ENCODE measurements around the gene SVIL.
"Not testable (repeated sequence)": the region's sequence is repeated elsewhere in the genome, so short reads cannot be mapped to it uniquely, and the experiment has no call there.

SVIL gene

DNA sequence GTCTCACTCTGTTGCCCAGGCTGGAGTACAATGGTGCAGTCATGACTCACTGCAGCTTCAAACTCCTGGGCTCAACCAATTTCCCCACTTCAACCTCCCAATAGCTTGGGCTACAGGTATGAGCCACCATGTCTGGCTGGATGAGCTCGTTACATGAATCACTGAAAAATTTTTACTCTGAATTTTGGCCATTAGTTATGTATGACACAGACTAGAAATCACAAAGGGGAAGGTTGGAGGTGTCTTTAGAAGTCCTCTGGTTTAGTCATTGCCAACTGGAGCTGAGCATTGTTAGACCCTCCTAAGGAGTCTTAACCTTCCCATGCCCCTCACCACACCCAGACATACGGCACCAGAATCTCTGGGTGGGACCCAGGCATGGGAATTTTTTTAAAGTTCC, 34.7 kb downstream of the SVIL start:
- DNase-seq, result no peak

DNA sequence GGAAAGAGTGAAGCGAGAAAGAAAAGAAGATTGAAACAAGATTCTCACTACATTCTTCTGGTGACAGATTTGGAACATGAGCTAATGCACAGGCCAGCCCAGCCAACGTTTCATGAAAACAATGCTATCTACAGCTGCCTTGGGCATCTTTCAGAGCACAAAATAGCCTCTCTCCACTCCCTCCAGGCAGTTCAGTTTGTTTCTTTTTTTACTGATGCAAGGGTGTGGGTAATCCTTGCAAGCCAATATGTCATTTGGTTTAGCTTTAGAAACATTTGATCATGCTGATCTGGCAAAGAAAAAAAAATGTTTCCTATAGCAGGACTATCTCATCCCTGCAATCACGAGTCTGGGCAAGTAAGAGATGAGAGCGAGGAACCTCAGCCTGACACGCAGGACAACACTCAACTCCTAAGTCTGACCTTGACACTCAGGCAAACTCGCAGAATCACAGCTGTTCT, 35.9 kb downstream of the SVIL start:
- DNase-seq, result no peak

DNA sequence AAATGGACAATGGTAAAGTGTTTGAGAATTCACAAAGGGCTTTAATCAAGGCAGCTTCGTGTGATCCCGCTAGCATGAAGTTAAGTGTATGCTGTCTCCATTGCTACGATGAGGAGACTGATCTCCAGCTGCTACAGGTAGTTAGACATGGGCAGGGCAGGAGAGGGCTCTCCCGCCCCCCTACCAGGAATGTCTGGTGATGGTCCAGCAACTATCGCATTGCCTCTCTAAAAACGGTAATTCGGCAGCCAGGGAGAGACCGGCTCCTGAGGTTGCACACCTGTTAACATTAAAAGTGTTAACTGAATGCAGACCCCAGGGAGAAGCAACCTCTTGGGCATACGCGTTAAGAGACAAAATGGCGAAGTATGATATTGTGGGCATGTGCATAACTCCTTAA, 37.9 kb downstream of the SVIL start:
- no peak for DNase-seq

- DNase-seq, result no peak
Observed at GRCh38 chr10:29596356-29596755, 38.4 kb downstream of the SVIL start.

- no peak for DNase-seq
Observed at GRCh38 chr10:29595636-29596225, 39.0 kb downstream of the SVIL start.

GRCh38 chr10:29595146-29595545, 39.6 kb downstream of the SVIL start:
- DNase-seq, result no peak

DNA sequence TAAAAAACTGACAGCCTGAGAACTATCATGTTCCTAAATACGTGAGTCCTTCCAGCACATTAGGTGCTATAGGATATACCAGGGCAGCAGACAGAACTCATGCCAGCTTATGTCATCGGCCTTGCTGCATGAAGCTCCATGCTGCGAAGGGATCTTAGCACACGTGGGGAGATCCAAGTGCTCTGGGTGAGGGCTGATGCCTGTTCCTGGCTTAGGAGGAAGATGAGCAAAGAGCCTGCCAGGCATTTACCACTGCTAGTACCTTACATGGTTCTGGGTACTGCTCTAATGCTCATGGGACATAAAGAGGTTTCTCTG, 43.2 kb downstream of the SVIL start:
- DNase-seq, result no peak

- no peak for DNase-seq
Observed at GRCh38 chr10:29590915-29591650, 43.7 kb downstream of the SVIL start.

DNA sequence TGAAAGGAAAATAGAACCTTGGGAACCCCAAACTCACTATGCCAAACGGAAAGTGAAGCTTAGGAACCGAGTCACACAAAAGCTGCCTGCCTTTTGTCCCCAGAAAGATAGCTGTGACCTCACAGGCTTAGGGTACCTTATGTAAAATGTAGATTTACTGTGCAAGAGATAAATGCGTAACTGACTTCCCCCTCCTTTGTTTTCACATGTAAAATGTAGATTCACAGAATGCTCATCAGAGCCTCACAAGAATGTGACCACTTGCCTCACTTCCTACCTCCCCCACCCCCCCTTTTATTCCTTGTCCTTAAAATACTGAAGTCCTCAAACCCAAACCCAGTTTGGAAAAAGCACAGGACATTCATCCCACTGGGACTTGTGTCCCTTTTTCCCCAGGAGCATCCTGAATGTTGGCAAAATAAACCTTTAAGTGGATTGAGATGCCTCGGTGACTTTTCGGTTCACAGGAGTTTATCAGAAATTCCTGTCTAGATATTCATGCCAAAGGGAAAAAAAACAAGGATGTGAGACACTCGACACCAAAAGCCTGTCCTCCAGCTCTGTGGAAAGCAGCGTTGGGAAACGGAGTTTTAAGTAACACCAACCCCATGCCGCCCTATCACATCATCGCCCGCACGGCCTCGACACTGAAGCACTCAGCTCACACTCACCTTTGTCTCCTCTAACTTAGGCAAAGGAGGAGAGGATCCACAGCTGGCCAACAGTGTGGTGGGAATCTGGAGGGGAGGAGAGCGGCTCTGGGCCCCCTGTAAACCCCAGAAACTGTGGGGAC, 45.9 kb downstream of the SVIL start:
- DNase-seq, result no peak

GRCh38 chr10:29587750-29588628, 46.8 kb downstream of the SVIL start:
- DNase-seq, result not testable (repeated sequence)

DNA sequence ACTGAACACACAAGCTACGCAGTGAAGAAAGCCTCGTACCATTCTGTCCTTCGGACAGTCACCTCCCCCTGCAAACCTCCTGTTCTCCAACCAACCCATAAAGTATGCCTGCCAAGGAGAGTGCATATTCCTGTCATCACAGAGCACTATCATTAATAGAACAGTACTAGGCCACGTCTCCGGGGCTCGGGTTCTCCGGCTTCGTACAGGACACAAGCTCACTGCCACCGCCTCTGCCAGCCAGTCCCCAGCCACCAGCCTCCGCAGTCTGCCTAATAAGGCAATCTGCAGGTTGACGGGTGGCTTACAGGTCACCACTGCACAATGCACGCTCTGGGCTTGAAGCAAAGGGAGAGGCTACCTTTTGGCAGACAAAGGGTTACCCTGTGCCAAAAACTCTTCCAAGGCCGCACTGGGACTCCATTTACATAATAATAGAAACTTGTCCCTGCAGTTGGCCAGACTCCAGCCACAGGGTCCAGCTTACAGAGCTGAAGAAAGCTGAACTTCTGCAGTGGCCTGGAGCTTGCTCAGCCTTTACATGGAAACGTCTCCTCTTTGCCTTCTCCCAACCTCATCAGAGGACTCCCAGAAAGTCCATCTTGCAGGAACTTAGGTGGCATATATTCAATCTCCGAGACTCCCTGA, 47.5 kb downstream of the SVIL start:
- not testable (repeated sequence) for DNase-seq

DNA sequence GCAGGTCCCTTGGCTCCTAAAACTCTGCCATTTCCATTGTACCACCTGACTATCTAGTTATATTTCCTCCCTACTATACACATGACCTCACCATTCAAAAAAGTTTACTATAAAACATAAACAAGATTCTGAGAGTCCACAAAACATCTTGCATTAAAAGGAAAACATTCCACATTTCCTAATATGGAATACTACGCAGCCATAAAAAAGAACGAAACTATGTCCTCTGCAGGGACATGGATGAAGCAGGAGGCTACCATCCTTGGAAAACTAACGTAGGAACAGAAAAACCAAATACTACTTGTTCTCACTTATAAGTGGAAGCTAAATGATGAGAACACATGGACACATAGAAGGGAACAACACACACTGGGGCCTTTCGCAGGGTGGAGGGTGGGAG, 48.3 kb downstream of the SVIL start:
- DNase-seq, result no peak

DNA sequence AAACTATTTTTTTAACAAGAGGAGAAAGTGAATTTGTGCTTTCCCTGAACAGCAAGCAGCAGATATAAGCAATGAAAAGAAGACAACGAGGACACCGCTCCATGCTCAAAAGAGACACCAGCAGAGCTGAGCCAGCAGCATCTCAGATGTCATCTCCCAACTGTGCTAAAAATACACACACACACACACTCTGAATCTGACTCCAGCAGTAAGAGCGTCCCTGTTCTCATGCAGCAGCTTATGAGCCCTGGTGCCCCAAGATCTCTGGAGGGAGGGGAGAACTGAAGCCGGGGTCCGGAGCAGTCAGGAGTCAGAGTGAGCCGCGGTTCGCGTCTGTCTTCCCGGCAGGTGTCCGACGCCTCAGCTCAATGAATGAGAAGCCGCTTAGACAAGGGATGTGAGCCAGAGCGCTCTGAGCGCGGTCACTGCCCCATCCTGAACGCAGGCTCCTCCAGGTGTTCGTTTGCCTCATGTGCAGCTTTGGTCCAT, 49.2 kb downstream of the SVIL start:
- DNase-seq, result no peak

- DNase-seq, result no peak
Observed at GRCh38 chr10:29584436-29584835, 50.3 kb downstream of the SVIL start.

- DNase-seq, result no peak
Observed at GRCh38 chr10:29583674-29584073, 51.1 kb downstream of the SVIL start.

GRCh38 chr10:29582769-29583168, 52.0 kb downstream of the SVIL start:
- DNase-seq, result not testable (repeated sequence)

DNA sequence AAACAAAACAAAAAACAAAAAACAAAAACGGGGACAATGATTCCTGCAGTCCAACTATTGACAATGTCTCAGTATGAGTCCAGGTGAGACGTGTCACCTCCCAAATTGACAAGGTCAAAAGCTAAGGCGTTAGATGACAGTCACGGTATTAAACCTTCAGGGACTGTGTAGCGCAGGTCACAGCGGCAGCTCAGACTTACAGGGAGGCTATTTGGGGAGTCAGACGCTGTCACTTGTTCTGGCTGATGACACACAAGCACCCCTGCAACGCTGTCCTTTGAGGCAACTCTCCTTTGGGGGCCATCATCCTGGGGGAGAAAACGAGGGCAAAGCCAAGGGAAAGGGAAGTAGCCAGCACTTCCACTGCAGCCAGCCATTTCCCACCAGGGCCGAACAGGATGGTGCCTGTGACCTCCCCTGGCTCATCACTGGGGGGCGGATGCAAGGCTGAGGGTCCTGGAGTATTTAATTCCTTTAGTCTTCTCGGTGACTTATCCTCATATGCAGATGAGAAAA, 55.3 kb downstream of the SVIL start:
- no peak for DNase-seq

GRCh38 chr10:29578457-29578856, 56.3 kb downstream of the SVIL start:
- no peak for DNase-seq

DNA sequence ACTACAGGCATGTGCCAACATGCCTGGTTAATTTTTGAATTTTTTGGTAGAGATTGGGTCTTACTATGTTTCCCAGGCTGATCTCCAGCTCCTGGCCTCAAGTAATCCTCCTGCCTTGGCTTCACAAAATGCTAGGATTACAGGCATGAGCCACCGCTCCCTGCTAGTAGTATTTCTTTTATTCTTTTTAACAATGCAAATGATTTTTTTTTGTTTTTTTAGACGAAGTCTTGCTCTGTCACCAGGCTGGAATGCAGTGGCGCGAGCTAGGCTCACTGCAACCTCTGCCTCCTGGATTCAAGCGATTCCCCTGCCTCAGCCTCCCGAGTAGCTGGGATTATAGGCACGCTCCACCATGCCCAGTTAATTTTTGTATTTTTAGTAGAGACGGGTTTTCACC, 58.1 kb downstream of the SVIL start:
- DNase-seq, result no peak

DNA sequence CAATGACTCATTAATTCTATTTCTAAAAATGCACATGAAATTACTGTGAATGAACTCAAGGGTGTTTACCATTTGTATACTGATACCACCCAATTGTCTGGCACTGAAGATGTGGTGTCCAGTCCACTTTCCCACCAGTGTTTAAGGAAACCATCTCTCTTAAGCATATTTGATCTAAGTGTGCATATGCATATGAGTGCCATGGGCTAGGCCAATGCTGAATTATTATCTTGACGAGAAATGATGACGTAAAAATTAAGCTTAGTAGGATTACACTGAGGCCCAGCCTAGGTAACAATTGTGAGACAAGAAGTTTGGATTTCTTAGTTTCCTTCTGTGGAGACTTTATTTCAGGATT, 59.7 kb downstream of the SVIL start:
- no peak for DNase-seq

GRCh38 chr10:29574212-29575097, 60.3 kb downstream of the SVIL start:
- not testable (repeated sequence) for DNase-seq

Data from DMS 273 treated with DMSO at 0.1 percent for 48 hours (cell line).